Measurements from ENCODE around the gene B3GALT6.

The B3GALT6 gene

GRCh38 chr1:1196431-1197187 lies 35.4 kb upstream of the B3GALT6 start:
- TF ChIP-seq POLR2A (IDR thresholded peaks at IDR 0.05; ENCODE audit: low read depth, low read length) (no peak), TAF1 (IDR thresholded peaks at IDR 0.05; ENCODE audit: low read depth, low read length) (no peak), POLR2AphosphoS5 (IDR thresholded peaks at IDR 0.05; ENCODE audit: low read depth, low read length) (no peak), POU2F2 (IDR thresholded peaks at IDR 0.05; ENCODE audit: low read depth, low read length) (no peak), SPI1 (IDR thresholded peaks at IDR 0.05; ENCODE audit: low read depth, low read length) (no peak), PAX5 (IDR thresholded peaks at IDR 0.05; ENCODE audit: insufficient read depth, low read length, severe bottlenecking) (no peak)
- FAIRE-seq (no peak), DNase-seq (ENCODE audit: insufficient read length, low spot score) (no peak)

DNA sequence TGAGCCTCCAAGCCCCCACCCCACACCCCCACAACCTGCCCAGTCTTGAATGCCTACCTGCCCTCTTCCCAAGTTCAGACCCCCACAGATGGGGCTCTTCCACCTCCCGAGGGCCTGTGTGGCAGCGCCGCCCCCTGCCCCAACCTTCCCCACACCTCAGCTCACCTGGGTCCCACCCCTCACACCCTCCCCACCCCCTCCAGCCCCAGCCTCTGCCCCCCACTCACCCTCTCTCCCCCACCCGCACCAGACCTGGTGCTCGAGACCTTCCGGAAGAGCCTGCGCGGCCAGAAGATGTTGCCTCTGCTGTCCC lies 34.9 kb upstream of the B3GALT6 start:
- TF ChIP-seq POU2F2 (IDR thresholded peaks at IDR 0.05; ENCODE audit: low read depth, low read length): no peak

DNA sequence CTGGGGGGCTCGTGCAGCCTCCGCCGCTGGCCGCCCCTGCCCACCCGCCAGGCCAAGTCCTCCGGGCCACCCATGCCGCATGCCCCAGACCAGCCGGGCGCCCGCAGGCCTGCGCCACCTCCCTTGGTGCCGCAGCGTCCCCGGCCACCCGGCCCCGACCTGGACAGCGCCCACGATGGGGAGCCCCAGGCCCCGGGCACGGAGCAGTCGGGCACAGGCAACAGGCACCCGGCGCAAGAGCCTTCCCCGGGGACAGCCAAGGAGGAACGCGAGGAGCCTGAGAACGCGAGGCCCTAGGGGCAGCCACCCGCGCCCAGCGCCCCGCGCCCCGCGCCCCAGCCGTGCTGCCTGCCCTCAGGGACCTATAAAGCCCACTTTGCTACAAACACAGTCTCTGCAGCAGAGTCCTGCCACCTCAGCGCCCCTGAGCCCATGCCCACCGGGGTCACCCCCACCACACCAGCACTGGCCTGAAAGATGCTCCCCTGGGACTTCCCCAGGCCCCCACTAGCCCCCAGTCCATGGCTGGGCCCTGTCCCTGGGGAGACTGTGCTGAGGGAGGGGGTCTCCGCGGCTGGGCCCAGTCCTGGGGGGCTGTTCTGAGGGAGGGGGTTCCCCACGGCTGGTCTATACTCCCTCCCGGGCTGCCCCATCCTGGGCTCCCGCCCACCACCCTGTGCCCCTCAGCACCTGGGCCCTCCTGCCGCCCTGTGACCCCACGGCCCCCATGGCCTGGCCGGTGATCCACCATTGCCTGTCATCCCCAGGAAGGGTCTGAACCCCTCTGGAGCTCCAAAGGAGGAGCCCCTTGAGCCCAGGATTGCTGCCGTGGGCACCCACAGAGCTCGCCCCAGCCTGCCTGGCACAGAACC lies 34.2 kb upstream of the B3GALT6 start:
- FAIRE-seq (no peak), DNase-seq (ENCODE audit: insufficient read length, low spot score) (no peak)
- TF ChIP-seq SPI1 (IDR thresholded peaks at IDR 0.05; ENCODE audit: low read depth, low read length) (no peak), PAX5 (IDR thresholded peaks at IDR 0.05; ENCODE audit: insufficient read depth, low read length, severe bottlenecking) (no peak), TAF1 (IDR thresholded peaks at IDR 0.05; ENCODE audit: low read depth, low read length) (no peak), POLR2AphosphoS5 (IDR thresholded peaks at IDR 0.05; ENCODE audit: low read depth, low read length) (no peak), POLR2A (IDR thresholded peaks at IDR 0.05; ENCODE audit: low read depth, low read length) (no peak), POU2F2 (IDR thresholded peaks at IDR 0.05; ENCODE audit: low read depth, low read length) (no peak)

More for the DNA sequence above, 34.9 kb upstream of the B3GALT6 start:
- DNase-seq (ENCODE audit: insufficient read length, low spot score): no peak
- no peak for FAIRE-seq

- TF ChIP-seq POLR2AphosphoS5 (IDR thresholded peaks at IDR 0.05; ENCODE audit: low read depth, low read length) (no peak), POU2F2 (IDR thresholded peaks at IDR 0.05; ENCODE audit: low read depth, low read length) (no peak), PAX5 (IDR thresholded peaks at IDR 0.05; ENCODE audit: insufficient read depth, low read length, severe bottlenecking) (no peak), TAF1 (IDR thresholded peaks at IDR 0.05; ENCODE audit: low read depth, low read length) (no peak), POLR2A (IDR thresholded peaks at IDR 0.05; ENCODE audit: low read depth, low read length) (no peak), SPI1 (IDR thresholded peaks at IDR 0.05; ENCODE audit: low read depth, low read length) (no peak)
- FAIRE-seq (no peak), DNase-seq (ENCODE audit: insufficient read length, low spot score) (no peak)
Measured at GRCh38 chr1:1198423-1199140, 33.5 kb upstream of the B3GALT6 start.

DNA sequence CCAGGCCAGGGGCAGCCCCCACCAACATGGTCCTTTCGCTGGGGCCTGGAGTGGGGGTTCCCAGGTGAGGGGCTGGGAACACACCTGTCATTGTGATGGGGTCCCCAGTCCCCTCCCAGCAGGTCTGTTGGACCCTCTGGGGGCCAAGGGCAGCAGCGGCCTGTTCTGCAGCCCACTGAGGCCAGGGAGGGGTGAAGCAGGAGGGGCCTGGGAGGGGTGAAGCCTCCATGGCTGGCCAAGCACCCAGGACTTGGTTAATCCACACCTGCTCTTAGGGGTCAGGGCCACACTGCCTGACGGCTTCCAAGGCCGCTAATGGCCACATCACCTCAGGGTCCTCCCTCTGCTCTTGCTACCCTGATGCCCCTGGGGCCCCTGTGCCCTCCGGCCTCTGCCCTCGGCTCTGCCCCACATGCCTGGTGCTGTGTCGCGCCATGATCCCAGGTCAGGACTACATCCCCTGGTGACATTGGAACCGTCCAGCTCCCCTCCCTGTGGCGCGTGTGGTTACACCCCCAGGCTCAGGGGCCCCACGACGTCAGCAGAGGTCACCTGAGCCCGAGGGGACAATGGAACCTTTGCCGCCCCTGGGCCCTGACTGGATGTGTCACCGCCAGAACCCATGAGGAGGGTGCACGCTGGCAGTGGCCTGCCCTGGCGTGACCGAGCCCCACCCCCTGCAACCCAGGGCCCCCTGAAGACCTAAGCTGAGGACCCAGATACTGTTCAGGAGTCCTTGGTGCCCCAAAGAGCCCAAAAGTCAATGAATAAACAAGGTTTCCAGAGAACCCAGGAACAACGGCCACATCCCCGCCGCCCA lies 32.7 kb upstream of the B3GALT6 start:
- no peak for DNase-seq (ENCODE audit: insufficient read length, low spot score)
- no peak for FAIRE-seq
- TF ChIP-seq SPI1 (IDR thresholded peaks at IDR 0.05; ENCODE audit: low read depth, low read length) (no peak), POU2F2 (IDR thresholded peaks at IDR 0.05; ENCODE audit: low read depth, low read length) (no peak), PAX5 (IDR thresholded peaks at IDR 0.05; ENCODE audit: insufficient read depth, low read length, severe bottlenecking) (no peak), TAF1 (IDR thresholded peaks at IDR 0.05; ENCODE audit: low read depth, low read length) (no peak), POLR2AphosphoS5 (IDR thresholded peaks at IDR 0.05; ENCODE audit: low read depth, low read length) (no peak), POLR2A (IDR thresholded peaks at IDR 0.05; ENCODE audit: low read depth, low read length) (no peak)

GRCh38 chr1:1199961-1200875 lies 31.8 kb upstream of the B3GALT6 start:
- FAIRE-seq: no peak
- DNase-seq (ENCODE audit: insufficient read length, low spot score): no peak
- no peak for TF ChIP-seq TAF1 (IDR thresholded peaks at IDR 0.05; ENCODE audit: low read depth, low read length)
- no peak for TF ChIP-seq PAX5 (IDR thresholded peaks at IDR 0.05; ENCODE audit: insufficient read depth, low read length, severe bottlenecking)
- no peak for TF ChIP-seq POU2F2 (IDR thresholded peaks at IDR 0.05; ENCODE audit: low read depth, low read length)
- TF ChIP-seq POLR2AphosphoS5 (IDR thresholded peaks at IDR 0.05; ENCODE audit: low read depth, low read length): no peak
- no peak for TF ChIP-seq SPI1 (IDR thresholded peaks at IDR 0.05; ENCODE audit: low read depth, low read length)
- TF ChIP-seq POLR2A (IDR thresholded peaks at IDR 0.05; ENCODE audit: low read depth, low read length): no peak

DNA sequence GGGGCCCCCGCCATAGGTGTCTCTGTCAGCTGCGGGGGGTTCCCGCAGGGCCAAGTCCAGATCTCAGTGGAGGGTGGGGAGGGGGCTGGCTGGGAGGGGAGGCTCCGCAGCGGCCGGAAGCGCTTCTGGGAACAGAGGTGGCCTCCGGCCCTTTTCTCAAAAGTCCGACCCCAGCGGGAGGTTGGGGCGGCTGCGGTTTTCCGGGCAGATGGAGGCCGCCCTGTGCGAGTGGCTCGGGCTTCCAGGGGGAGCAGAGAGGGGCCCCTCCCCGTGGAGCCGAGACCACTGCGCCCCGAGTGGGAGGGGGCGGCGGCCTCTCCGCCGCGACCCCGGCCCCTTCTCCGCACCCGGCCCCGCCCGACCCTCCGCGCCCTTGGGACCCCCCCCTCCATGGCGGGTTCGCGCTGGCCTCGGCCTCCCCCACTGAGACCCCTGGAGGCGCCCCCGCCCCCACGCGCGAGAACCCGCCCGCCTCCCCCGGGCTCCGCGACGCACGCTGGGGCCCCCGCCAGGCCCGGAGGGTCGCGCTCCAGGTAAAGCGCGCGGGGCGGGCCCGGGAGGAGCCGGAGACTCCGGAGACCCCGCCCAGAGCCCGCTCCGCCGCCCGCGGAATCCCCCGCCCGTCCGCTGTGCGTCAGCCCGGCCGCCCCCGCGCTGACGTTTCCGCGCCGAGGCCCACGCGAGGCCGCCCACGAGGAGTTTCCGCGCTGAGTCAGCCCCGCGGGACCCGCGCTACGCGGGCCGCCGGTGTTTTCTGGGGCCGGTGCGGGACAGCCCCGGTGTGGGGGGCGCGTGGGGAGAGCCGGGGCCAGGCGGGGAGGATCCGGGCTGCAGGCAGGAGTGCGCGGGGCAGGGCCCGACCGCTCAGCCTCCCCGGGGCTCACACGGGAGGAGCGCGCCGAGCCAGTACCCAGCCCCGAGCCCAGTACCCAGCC lies 30.9 kb upstream of the B3GALT6 start:
- no peak for FAIRE-seq

More for the DNA sequence above, 30.9 kb upstream of the B3GALT6 start:
- TF ChIP-seq SPI1 (IDR thresholded peaks at IDR 0.05; ENCODE audit: low read depth, low read length) (no peak), POLR2AphosphoS5 (IDR thresholded peaks at IDR 0.05; ENCODE audit: low read depth, low read length) (no peak), PAX5 (IDR thresholded peaks at IDR 0.05; ENCODE audit: insufficient read depth, low read length, severe bottlenecking) (no peak), POU2F2 (IDR thresholded peaks at IDR 0.05; ENCODE audit: low read depth, low read length) (no peak), TAF1 (IDR thresholded peaks at IDR 0.05; ENCODE audit: low read depth, low read length) (no peak), POLR2A (IDR thresholded peaks at IDR 0.05; ENCODE audit: low read depth, low read length) (no peak)
- no peak for DNase-seq (ENCODE audit: insufficient read length, low spot score)

Data from GM12891 (cell line).